HEK293T (cell line): ENCODE results near the gene SGO2.

Experiments used
- CTCF ChIA-PET: fragments of 350-600 bp; formaldehyde crosslinking; extraction: SDS; loops from one replicate; lab custom pipeline; 2021; ENCODE audit warnings: antibody characterized with exemption, inconsistent platforms; lab: Yijun Ruan, JAX
- POLR2A ChIA-PET: fragments of 350-600 bp; formaldehyde crosslinking; extraction: SDS; loops from one replicate; lab custom pipeline; 2020; ENCODE audit warnings: antibody characterized with exemption, inconsistent platforms; lab: Yijun Ruan, JAX
- DNase-seq: peaks from one replicate; pipeline ENCODE4 v3.0.0; 2012; ENCODE audit warnings: mixed read lengths; ENCODE audit errors: extremely low spot score
- ARNT ChIP-seq: fragments of 450-650 bp; IDR thresholded peaks from 2 replicates; pipeline ENCODE4 v1.6.1; 2017; ENCODE audit warnings: mild to moderate bottlenecking
- BHLHE40 ChIP-seq: fragments of 450-650 bp; IDR thresholded peaks from 2 replicates; pipeline ENCODE4 v1.6.1; 2016; ENCODE audit warnings: mild to moderate bottlenecking, moderate library complexity, borderline replicate concordance
- CTBP1 ChIP-seq: fragments of 450-650 bp; IDR thresholded peaks from 2 replicates; pipeline ENCODE4 v1.6.1; 2016; ENCODE audit warnings: borderline replicate concordance
- ELF4 ChIP-seq: fragments of 450-650 bp; IDR thresholded peaks from 2 replicates; pipeline ENCODE4 v1.6.1; 2017; ENCODE audit warnings: antibody characterized with exemption
- FOXA1 ChIP-seq: fragments of 450-650 bp; IDR thresholded peaks from 2 replicates; pipeline ENCODE4 v1.6.1; 2016; ENCODE audit warnings: mild to moderate bottlenecking
- FOXK2 ChIP-seq: fragments of 450-650 bp; IDR thresholded peaks from 2 replicates; pipeline ENCODE4 v1.6.1; 2016; ENCODE audit warnings: mild to moderate bottlenecking
- FOXM1 ChIP-seq: fragments of 450-650 bp; IDR thresholded peaks from 2 replicates; pipeline ENCODE4 v1.6.1; 2017; ENCODE audit warnings: mild to moderate bottlenecking, borderline replicate concordance
- HDGF ChIP-seq: fragments of 450-650 bp; IDR thresholded peaks from 2 replicates; pipeline ENCODE4 v1.6.1; 2017; ENCODE audit warnings: antibody characterized with exemption, borderline replicate concordance
- L3MBTL2 ChIP-seq: fragments of 450-650 bp; conservative IDR thresholded peaks from 2 replicates; pipeline ENCODE4 v1.6.1; 2016; ENCODE audit warnings: mild to moderate bottlenecking
- LEF1 ChIP-seq: fragments of 450-650 bp; IDR thresholded peaks from 2 replicates; pipeline ENCODE4 v1.6.1; 2017; ENCODE audit warnings: mild to moderate bottlenecking, borderline replicate concordance
- NFRKB ChIP-seq: fragments of 450-650 bp; IDR thresholded peaks from 2 replicates; pipeline ENCODE4 v1.6.1; 2016; ENCODE audit warnings: mild to moderate bottlenecking, moderate library complexity
- SP1 ChIP-seq: fragments of 450-650 bp; IDR thresholded peaks from 2 replicates; pipeline ENCODE4 v1.6.1; 2017
- SUZ12 ChIP-seq: fragments of 450-650 bp; IDR thresholded peaks from 2 replicates; pipeline ENCODE4 v1.6.1; 2016; ENCODE audit warnings: mild to moderate bottlenecking
- TARDBP ChIP-seq: fragments of 450-650 bp; IDR thresholded peaks from 2 replicates; pipeline ENCODE4 v1.6.1; 2016
- ZNF384 ChIP-seq: fragments of 450-650 bp; IDR thresholded peaks from 2 replicates; pipeline ENCODE4 v1.6.1; 2016
- TF ChIP-seq, protein P1 (sequence below): fragments of 450-650 bp; IDR thresholded peaks from 2 replicates; pipeline ENCODE4 v1.6.1; 2016

SGO2 gene

GRCh38 chr2:200483729-200484198 lies 42.2 kb upstream of the SGO2 start:
- TF ChIP-seq L3MBTL2 (no peak), FOXK2 (no peak), ARNT (no peak), CTBP1 (no peak), SP1 (no peak), BHLHE40 (no peak)
- DNase-seq = peak; percentile 61
- ChIA-PET POLR2A (no interaction called here), CTCF (interaction anchor here (0.6 to 2.7 kb wide), 14 partner anchors 12 to 516 kb away, joined by 3 to 28 read pairs (median 3); no protein-coding TSS in a partner anchor)

DNA sequence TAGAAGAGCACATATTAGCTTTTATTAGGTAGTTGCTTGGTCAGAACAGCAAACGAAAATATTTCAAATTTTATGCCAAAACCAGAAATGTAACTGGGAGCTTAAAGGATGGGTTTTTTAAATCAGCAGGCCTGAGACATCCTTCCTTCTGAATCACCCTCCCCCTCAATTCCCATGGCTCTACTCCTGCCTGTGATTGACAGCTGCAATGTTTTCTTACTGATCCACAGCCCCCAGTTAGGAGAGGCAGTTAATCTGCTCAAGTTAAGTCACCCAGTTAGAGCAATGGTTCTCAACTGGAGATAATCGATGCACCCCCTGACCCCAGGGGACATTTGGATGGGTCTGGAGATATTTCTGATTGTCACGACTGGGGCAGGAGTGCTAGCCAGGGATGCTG lies 41.1 kb upstream of the SGO2 start:
- TF ChIP-seq, protein P1, sequence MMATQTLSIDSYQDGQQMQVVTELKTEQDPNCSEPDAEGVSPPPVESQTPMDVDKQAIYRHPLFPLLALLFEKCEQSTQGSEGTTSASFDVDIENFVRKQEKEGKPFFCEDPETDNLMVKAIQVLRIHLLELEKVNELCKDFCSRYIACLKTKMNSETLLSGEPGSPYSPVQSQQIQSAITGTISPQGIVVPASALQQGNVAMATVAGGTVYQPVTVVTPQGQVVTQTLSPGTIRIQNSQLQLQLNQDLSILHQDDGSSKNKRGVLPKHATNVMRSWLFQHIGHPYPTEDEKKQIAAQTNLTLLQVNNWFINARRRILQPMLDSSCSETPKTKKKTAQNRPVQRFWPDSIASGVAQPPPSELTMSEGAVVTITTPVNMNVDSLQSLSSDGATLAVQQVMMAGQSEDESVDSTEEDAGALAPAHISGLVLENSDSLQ = peak; percentile 70
- TF ChIP-seq CTBP1 = no peak
- CTCF ChIA-PET = interaction anchor here (0.7 to 2.7 kb wide), 5 partner anchors 11 to 260 kb away, joined by 3 to 28 read pairs (median 4); no protein-coding TSS in a partner anchor
- POLR2A ChIA-PET = interaction anchor here (0.6 kb wide), 1 partner anchor 54 kb away, joined by 3 read pairs; no protein-coding TSS in a partner anchor
- DNase-seq = no peak

DNA sequence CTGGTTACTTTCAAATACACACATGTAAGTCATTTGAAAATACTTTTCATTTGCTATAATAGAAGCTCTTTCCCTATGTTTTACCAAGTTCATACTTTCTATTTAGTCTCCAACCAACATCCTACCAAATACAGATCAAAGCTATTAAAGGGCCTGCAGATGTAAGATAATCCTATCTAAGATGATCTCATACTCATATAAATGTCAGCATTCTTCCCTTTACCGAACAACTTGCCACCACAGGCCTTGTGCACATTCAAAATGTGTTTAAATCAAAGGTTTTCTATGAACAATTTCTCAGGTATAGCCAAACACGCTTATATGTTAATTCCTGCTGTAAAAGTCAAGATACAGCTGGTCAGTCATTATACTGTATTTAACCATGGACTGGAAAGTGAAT lies 39.5 kb upstream of the SGO2 start:
- ChIA-PET CTCF (interaction anchor here (0.9 to 1.5 kb wide), 4 partner anchors 10 to 506 kb away, joined by 3 to 5 read pairs (median 4); partner anchors contain the start of gene KCTD18), POLR2A (no interaction called here)
- TF ChIP-seq SP1 (no peak), FOXA1 (no peak), ELF4 (no peak), ARNT (no peak), FOXM1 (no peak), NFRKB (no peak), SUZ12 (no peak)
- TF ChIP-seq, protein P1 = no peak
- no peak for DNase-seq

- POLR2A ChIA-PET = no interaction called here
These were observed 37.8 kb upstream of the SGO2 start for GRCh38 chr2:200488169-200488568.

GRCh38 chr2:200490001-200490400 lies 36.0 kb upstream of the SGO2 start:
- DNase-seq = no peak
- no peak for TF ChIP-seq FOXM1
- no peak for TF ChIP-seq FOXA1
- TF ChIP-seq SP1 = no peak
- no peak for TF ChIP-seq NFRKB
- TF ChIP-seq CTBP1 = no peak
- TF ChIP-seq ARNT = no peak
- no peak for TF ChIP-seq BHLHE40
- ChIA-PET POLR2A (no interaction called here), CTCF (no interaction called here)

More at GRCh38 chr2:200488169-200488568, 37.8 kb upstream of the SGO2 start:
- TF ChIP-seq ZNF384 = no peak
- no peak for TF ChIP-seq SUZ12
- no peak for TF ChIP-seq FOXK2
- TF ChIP-seq BHLHE40 = no peak
- no peak for TF ChIP-seq LEF1
- TF ChIP-seq ARNT = no peak
- TF ChIP-seq SP1 = no peak
- no peak for TF ChIP-seq HDGF
- TF ChIP-seq L3MBTL2 = no peak
- no peak for TF ChIP-seq NFRKB
- TF ChIP-seq ELF4 = no peak
- TF ChIP-seq FOXM1 = no peak
- TF ChIP-seq, protein P1 = no peak
- TF ChIP-seq CTBP1 = no peak
- no peak for TF ChIP-seq TARDBP
- TF ChIP-seq FOXA1 = no peak
- no peak for DNase-seq
- CTCF ChIA-PET = no interaction called here

- no peak for DNase-seq
- TF ChIP-seq LEF1 (no peak), ELF4 (no peak), BHLHE40 (no peak), NFRKB (no peak), SUZ12 (no peak), HDGF (no peak), FOXA1 (no peak), FOXK2 (no peak), CTBP1 (no peak), ZNF384 (no peak), TARDBP (no peak), SP1 (no peak), L3MBTL2 (no peak), FOXM1 (no peak), ARNT (no peak)
- TF ChIP-seq, protein P1 = no peak
- ChIA-PET CTCF (no interaction called here), POLR2A (no interaction called here)
These were observed 33.4 kb upstream of the SGO2 start for GRCh38 chr2:200492656-200493055.
